OCI-LY1 (cell line): ENCODE results near the gene BPIFB3.

Experiments used
- H2AFZ ChIP-seq: fragments of 200-600 bp; sonication (generic), shearing (Covaris generic); 2 replicates; pipeline ENCODE4 v1.6.0; 2014; ENCODE audit warnings: antibody characterized with exemption, mild to moderate bottlenecking, low read length
- H3F3A ChIP-seq: fragments of 200-600 bp; sonication (generic), shearing (Covaris generic); 2 replicates; pipeline ENCODE4 v1.6.0; 2014; ENCODE audit warnings: mild to moderate bottlenecking, antibody characterized with exemption, low read length, moderate library complexity; ENCODE audit not compliant: insufficient read depth
- H3K27ac ChIP-seq: fragments of 200-600 bp; sonication (generic); 2 replicates; pipeline ENCODE4 v1.5.1; 2014; ENCODE audit warnings: low read length, mixed run types, mild to moderate bottlenecking, low read depth; ENCODE audit not compliant: poor library complexity, severe bottlenecking
- H3K27me3 ChIP-seq: fragments of 200-600 bp; sonication (generic); 2 replicates; pipeline ENCODE4 v1.6.0; 2014; ENCODE audit warnings: antibody characterized with exemption, mild to moderate bottlenecking, low read length, moderate library complexity; ENCODE audit not compliant: insufficient read depth
- H3K36me3 ChIP-seq: fragments of 200-600 bp; sonication (generic); 2 replicates; pipeline ENCODE4 v1.6.1; 2014; ENCODE audit warnings: mild to moderate bottlenecking, antibody characterized with exemption, low read length, moderate library complexity, mixed read lengths; ENCODE audit not compliant: insufficient read depth
- H3K4me1 ChIP-seq: fragments of 200-600 bp; sonication (generic); 2 replicates; pipeline ENCODE4 v1.5.1; 2014; ENCODE audit warnings: mild to moderate bottlenecking, low read length, moderate library complexity; ENCODE audit not compliant: insufficient read depth, severe bottlenecking
- H3K4me2 ChIP-seq: fragments of 200-600 bp; sonication (generic), shearing (Covaris generic); 2 replicates; pipeline ENCODE4 v1.6.1; 2014; ENCODE audit warnings: low read length
- H3K4me3 ChIP-seq: fragments of 200-600 bp; sonication (generic); 2 replicates; pipeline ENCODE4 v1.5.1; 2014; ENCODE audit warnings: low read length, low read depth, mild to moderate bottlenecking, mixed read lengths; ENCODE audit not compliant: poor library complexity, severe bottlenecking
- H3K79me2 ChIP-seq: fragments of 200-600 bp; shearing (Covaris generic); 2 replicates; pipeline ENCODE4 v1.6.1; 2016; ENCODE audit warnings: mixed run types, low read length, mixed read lengths; ENCODE audit not compliant: insufficient read depth
- H3K9ac ChIP-seq: fragments of 200-600 bp; sonication (generic), shearing (Covaris generic); 2 replicates; pipeline ENCODE4 v1.6.1; 2014; ENCODE audit warnings: mild to moderate bottlenecking, low read length, mixed read lengths
- H3K9me2 ChIP-seq: fragments of 200-600 bp; sonication (generic), shearing (Covaris generic); 2 replicates; pipeline ENCODE4 v1.6.1; 2014; ENCODE audit warnings: low read depth, mild to moderate bottlenecking, low read length, mixed read lengths
- H3K9me3 ChIP-seq: fragments of 200-600 bp; shearing (Covaris generic); 2 replicates; pipeline ENCODE4 v1.6.1; 2014; ENCODE audit warnings: low read length, mixed read lengths
- H4K20me1 ChIP-seq: fragments of 200-600 bp; sonication (generic), shearing (Covaris generic); 2 replicates; pipeline ENCODE4 v1.6.0; 2016; ENCODE audit warnings: mild to moderate bottlenecking, low read length; ENCODE audit not compliant: insufficient read depth
- EZH2 ChIP-seq: fragments of 200-600 bp; sonication (generic), shearing (Covaris generic); IDR thresholded peaks from 2 replicates; pipeline ENCODE4 v1.8.0; 2017; ENCODE audit warnings: borderline replicate concordance, mixed run types, mild to moderate bottlenecking, antibody characterized with exemption, low read length, moderate library complexity, mixed read lengths
- TF ChIP-seq, protein P1 (sequence below): fragments of 200-600 bp; sonication (generic), shearing (Covaris generic); IDR thresholded peaks from 2 replicates; pipeline ENCODE4 v1.5.1; 2017; ENCODE audit warnings: mild to moderate bottlenecking, antibody characterized with exemption, low read length, moderate library complexity, mixed read lengths

BPIFB3 gene

DNA sequence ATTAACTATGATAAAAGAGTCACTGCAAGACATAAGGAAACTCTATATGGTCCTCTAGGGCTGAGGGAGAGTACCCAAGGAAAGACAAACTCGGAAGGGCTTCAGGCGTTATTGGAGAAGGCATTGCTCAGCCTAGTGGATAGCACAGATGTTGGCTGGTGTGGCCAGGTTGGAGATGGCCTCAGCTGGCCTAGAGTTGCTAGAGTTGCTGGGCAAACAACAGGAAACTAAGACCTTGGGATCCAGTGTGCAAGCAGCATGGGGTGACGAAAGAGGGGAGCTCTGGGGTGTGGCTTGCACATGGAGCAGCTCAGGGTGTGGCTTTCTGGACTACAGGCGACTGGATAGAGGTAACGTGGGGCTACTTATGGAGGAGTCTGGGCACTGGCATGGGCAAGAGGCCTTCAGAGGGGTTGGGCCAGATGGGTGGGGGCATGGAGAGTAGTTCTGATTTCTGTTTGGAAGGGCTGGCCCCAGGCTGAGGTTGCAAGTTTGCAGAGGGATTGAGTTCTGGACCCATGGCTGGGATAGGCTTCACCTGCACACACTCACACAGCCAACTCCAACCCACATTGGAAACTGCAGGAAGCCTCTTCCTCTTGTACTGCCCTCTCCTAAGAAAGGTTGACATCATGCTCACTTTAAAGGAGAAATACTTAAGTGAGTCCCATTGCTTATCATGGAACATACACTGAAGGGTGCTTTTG is 27.5 kb upstream of the BPIFB3 start:
- TF ChIP-seq, protein P1, sequence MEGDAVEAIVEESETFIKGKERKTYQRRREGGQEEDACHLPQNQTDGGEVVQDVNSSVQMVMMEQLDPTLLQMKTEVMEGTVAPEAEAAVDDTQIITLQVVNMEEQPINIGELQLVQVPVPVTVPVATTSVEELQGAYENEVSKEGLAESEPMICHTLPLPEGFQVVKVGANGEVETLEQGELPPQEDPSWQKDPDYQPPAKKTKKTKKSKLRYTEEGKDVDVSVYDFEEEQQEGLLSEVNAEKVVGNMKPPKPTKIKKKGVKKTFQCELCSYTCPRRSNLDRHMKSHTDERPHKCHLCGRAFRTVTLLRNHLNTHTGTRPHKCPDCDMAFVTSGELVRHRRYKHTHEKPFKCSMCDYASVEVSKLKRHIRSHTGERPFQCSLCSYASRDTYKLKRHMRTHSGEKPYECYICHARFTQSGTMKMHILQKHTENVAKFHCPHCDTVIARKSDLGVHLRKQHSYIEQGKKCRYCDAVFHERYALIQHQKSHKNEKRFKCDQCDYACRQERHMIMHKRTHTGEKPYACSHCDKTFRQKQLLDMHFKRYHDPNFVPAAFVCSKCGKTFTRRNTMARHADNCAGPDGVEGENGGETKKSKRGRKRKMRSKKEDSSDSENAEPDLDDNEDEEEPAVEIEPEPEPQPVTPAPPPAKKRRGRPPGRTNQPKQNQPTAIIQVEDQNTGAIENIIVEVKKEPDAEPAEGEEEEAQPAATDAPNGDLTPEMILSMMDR, result no peak
- no peak for TF ChIP-seq EZH2
- Histone ChIP-seq H2AFZ (no peak overlapping the region), H3K79me2 (no peaks in the 10 kb centered on the region), H3K4me3 (no peak overlapping the region), H3K27me3 (no peaks in the 10 kb centered on the region), H3F3A (no peaks in the 10 kb centered on the region), H3K9ac (no peak overlapping the region), H3K27ac (no peak overlapping the region), H3K4me2 (no peak overlapping the region), H3K9me3 (no peaks in the 10 kb centered on the region), H4K20me1 (no peaks in the 10 kb centered on the region), H3K4me1 (no peaks in the 10 kb centered on the region), H3K9me2 (no peaks in the 10 kb centered on the region), H3K36me3 (no peaks in the 10 kb centered on the region)

DNA sequence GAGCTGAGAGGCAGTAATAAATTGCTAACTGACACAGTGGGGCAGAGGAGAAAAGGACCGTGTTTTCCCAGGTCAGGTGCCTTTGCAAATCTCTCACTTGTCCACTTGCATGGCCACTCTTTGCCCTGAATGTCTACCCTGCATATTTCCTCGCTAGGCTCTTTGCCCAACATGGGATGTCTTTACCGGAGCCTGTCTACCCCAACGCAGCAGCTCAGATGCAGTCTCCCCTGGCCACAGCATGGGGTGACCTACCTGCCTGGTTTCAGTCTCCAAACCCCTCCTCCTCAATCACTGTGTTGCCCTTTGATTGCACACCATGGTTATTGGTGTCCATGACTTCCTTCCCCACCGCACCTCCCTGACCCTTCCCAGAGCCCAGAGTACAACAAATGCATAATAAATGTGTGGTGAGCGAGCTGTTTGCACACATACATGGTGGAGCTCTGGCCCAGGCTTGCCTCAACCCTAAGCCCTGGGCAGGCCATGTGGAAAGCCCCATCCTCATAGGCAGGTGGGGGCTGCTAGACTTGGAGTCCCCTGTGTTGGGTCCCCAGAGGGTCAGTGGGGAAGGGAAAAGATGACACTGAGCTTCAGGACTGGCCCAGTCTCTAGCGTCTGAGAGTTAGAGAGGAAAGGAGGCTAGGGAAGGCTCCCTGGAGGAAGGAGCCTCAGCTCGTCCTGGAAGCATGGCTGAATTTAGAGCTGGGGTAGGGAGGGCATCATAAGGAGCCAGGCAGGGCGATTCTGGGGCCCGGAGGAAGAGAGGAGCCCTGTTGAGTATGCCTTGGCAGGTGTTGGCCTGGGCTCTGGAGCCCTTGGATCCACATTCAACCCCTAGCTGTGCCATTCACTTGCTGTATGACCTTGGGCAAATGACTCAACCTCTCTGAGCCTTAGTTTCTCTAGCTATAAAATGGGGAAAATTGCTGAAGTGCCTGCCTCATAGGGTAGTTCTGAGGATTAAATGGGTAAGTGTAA is 26.6 kb upstream of the BPIFB3 start:
- no peak overlapping the region for H3K27ac ChIP-seq
- no peaks in the 10 kb centered on the region for H3F3A ChIP-seq
- TF ChIP-seq EZH2, result no peak
- TF ChIP-seq, protein P1, result no peak
- H3K9me3 ChIP-seq, result no peaks in the 10 kb centered on the region
- H3K27me3 ChIP-seq, result no peaks in the 10 kb centered on the region
- H4K20me1 ChIP-seq, result no peaks in the 10 kb centered on the region
- H3K4me1 ChIP-seq, result no peaks in the 10 kb centered on the region
- no peaks in the 10 kb centered on the region for H3K79me2 ChIP-seq
- H3K4me3 ChIP-seq, result no peak overlapping the region
- H3K9me2 ChIP-seq, result no peaks in the 10 kb centered on the region
- no peak overlapping the region for H2AFZ ChIP-seq
- no peaks in the 10 kb centered on the region for H3K36me3 ChIP-seq
- no peak overlapping the region for H3K4me2 ChIP-seq
- H3K9ac ChIP-seq, result no peak overlapping the region

DNA sequence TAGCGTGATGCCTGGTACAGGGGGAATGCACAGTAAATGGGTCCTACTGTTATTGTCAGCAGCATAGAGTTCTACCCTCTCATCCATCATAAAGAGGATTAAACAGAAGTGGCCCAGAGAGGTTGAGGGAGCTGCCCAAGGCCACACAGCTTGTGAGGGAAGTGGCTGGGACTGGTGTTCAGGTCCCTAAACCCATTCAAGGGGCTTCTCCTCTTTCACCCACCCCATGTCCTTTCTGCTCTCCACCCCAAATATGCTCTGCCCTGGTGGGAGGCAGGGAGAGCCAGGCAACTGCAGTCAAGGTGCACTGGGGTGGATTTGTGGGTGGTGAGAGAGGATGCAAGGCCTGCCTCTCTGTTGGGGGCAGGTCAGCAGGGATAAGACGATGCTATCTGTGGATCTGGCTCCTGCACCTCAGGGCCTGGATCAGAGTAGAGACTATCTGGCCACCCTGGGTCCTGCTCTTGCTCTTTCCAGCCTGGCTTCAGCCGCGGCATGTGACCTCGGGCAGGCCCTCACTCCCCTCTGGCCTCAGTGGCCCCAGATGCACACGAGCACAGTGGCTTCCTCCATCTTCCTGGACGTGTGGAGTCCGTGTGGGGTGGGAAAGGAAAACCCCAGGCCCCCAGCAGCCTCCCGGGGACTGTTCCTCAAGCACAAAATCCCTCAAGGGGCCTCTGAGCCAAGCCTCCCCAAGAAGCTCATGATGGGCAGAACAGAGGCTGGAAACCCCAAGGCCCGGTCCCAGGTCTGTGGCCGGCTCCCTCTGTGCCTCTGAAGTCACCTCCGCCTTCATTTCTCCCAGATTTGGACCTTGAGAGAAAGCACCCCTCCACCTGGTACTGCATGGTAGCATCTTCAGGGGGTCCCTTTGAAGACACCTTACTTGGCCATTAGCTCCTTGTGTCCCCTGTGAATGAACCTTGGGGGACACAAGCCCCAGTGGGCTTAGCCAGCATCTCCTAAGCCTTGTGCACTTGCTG is 25.6 kb upstream of the BPIFB3 start:
- TF ChIP-seq, protein P1, result no peak
- TF ChIP-seq EZH2, result no peak
- H3K9ac ChIP-seq, result no peak overlapping the region

More for the DNA sequence above, 25.6 kb upstream of the BPIFB3 start:
- no peaks in the 10 kb centered on the region for H3K36me3 ChIP-seq
- H3K27ac ChIP-seq, result no peak overlapping the region
- H3K9me2 ChIP-seq, result no peaks in the 10 kb centered on the region
- H3K4me2 ChIP-seq, result no peak overlapping the region
- H3F3A ChIP-seq, result no peaks in the 10 kb centered on the region
- H3K79me2 ChIP-seq, result no peaks in the 10 kb centered on the region
- H3K4me3 ChIP-seq, result no peak overlapping the region
- no peaks in the 10 kb centered on the region for H4K20me1 ChIP-seq
- H3K9me3 ChIP-seq, result no peaks in the 10 kb centered on the region
- H3K27me3 ChIP-seq, result no peaks in the 10 kb centered on the region; the same call in 1 of the 2 replicates
- no peaks in the 10 kb centered on the region for H3K4me1 ChIP-seq
- no peak overlapping the region for H2AFZ ChIP-seq
